HG03064 (cell line): Measurements from ENCODE around the gene IFI27L1.

Experiments used
- ATAC-seq: cut with Tn5 transposase; IDR thresholded peaks from one replicate; pipeline ENCODE4 v1.9.1; 2021; ENCODE audit warnings: low read depth; ENCODE audit not compliant: unreplicated experiment

IFI27L1 gene

GRCh38 chr14:94077111-94077821 is 3.8 kb upstream of the IFI27L1 start:
- no peak for ATAC-seq

DNA sequence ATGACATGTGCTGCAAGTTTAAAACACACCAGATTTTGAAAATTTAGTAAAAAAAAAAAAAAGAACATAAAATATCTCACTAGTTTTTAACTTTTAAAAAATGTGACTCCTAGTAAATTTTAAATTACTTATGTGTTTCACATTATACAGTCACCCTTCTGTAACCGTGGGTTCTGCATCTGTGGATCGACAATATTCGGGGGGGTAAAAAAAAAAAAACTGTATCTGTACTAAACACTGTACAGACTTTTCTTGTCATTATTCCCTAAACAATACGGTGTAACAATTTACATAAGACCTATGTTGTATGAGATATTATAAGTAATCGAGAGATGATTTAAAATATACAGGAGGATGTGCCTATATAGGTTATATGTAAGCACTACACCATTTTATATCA is 3.3 kb upstream of the IFI27L1 start:
- ATAC-seq: no peak

GRCh38 chr14:94079891-94080620 is 1.1 kb upstream of the IFI27L1 start:
- no peak for ATAC-seq

DNA sequence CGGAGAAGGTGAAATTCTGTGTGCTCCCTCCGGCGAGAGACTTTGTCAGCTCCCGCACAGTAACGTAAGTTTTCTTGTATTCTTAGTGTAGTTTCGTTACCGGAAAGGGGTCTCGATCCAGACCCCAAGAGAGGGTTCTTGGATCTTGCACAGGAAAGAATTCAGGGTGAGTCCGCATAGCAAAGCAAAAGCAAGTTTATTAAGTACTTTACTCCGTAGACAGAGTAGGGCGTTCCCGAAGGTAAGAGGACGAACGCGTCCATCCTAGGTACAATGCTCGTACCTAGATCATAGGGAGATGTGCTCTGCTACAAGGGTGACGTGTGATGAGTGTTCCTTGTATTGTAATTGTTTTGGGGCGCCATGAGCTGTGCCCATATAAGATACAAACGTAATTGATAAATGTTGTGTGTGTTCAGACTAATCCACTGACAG is 293 bp downstream of the IFI27L1 start:
- ATAC-seq: peak; percentile 33

DNA sequence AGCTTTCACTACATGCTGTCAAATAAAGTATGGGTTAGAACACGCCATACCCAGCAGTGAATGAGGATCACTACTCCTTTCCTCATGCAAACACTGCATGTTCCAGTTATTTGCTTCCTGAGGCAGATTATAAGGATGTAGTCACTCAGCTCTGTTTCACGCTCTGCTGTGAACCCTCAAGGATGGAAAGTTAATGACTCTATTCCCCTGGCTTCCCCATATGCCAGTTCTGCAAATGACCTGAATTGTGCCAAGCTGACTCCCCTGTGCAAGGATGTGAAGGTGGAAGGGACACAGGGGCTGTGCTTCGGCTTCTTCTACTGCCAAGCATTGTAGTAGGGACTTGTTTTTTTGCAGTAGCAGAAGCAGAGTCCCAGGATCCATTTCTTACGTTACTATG is 6.8 kb downstream of the IFI27L1 start:
- no peak for ATAC-seq

- no peak for ATAC-seq
Observed at GRCh38 chr14:94088516-94088915, 7.4 kb downstream of the IFI27L1 start.

DNA sequence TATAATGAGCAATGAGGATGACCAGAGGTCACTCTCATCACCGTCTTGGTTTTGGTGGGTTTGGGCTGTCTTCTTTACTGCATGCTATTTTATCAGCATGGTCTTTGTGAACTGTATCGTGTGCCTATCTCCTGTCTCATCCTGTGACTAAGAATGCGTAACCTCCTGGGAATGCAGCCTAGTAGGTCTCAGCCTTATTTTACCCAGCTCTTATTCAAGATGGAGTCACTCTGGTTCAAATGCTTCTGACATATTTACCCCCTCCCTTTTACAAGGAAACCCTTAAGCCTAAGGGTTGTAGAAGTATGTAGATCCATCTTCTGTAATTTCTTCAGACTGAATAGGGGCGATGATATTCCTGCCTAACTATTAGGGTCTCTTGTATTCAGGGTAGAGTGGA is 8.4 kb downstream of the IFI27L1 start:
- no peak for ATAC-seq

- no peak for ATAC-seq
Observed at GRCh38 chr14:94093418-94093817, 12.3 kb downstream of the IFI27L1 start.

GRCh38 chr14:94097091-94097490 is 16.0 kb downstream of the IFI27L1 start:
- no peak for ATAC-seq

GRCh38 chr14:94098326-94098992 is 17.3 kb downstream of the IFI27L1 start:
- ATAC-seq: no peak

- ATAC-seq: no peak
Observed at GRCh38 chr14:94099006-94099405, 17.9 kb downstream of the IFI27L1 start.

DNA sequence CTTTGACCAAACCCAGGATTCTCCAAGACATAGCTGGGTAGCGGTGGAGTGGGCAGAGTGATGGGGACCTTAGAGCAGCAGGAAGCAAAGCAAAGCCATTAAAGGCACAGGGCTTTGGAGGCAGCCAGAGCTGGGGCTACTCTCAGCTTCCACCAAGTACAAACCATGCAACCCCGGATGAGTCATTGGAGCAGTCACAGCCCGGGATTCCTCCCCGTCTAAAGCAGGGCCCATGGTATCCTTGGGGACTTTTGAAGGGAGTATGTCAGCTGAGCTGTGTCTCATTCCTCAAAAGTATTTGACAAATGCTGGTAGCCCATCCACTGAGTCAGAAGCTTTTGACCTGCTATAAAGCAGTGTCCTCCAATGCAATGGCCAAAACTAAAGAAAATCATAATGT is 19.7 kb downstream of the IFI27L1 start:
- ATAC-seq: no peak

DNA sequence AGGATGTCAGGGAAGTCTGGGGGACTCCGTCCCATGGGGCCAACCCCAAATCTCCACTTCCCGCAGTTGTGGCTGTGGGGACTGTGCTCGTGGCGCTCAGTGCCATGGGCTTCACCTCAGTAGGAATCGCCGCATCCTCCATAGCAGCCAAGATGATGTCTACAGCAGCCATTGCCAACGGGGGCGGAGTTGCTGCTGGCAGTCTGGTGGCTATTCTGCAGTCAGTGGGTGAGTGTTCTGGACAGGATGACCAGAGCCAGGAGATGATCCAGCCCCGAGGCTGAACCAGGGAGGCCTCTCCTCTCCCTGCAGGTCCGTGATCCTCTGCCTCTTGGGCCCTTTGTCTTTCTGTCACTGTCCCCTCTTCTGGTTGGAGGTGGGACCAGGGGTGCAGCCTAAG is 20.6 kb downstream of the IFI27L1 start:
- no peak for ATAC-seq

GRCh38 chr14:94102768-94103482 is 21.8 kb downstream of the IFI27L1 start:
- ATAC-seq: no peak

GRCh38 chr14:94103554-94104150 is 22.5 kb downstream of the IFI27L1 start:
- ATAC-seq: no peak

- no peak for ATAC-seq
Observed at GRCh38 chr14:94104731-94105130, 23.6 kb downstream of the IFI27L1 start.

- ATAC-seq: no peak
Observed at GRCh38 chr14:94109915-94110250, 28.8 kb downstream of the IFI27L1 start.

- no peak for ATAC-seq
Observed at GRCh38 chr14:94110552-94111181, 29.6 kb downstream of the IFI27L1 start, which contains the start of gene IFI27. Gene IFI27, plus strand, starts transcription at chr14:94110736.

DNA sequence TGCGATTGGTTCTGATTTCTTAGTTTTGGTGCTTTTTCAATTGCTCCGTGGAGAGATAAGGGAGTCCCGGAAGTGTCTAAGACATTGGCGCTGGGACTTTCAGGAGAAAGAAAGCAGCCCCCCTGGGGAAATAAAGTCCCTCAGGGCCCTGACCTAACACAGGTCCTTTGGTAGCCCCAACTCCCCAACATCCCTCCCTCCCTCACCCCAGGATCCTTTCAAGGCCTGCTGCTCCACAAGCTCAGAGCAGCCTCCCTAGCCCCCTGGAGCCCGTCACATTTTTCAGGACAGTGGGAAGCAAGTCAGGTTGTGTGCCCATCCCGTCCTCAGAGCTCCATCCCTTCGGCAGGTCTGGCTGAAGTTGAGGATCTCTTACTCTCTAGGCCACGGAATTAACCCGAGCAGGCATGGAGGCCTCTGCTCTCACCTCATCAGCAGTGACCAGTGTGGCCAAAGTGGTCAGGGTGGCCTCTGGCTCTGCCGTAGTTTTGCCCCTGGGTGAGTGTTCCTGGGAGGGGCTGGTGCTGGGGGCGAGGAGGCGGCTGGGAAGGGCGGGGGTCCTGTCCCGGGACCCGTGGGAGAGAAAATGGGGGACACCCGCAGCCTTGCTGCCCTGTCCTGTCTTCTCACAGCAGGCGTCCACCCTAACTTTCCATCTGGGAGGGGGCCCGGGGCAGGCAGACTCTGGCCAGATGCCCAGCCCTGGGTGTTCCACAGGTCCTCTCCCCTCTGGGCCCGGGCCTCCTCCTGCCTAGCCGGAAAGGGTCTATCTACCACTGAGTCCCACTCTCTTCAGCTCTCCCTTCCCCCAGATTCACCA is 30.4 kb downstream of the IFI27L1 start:
- no peak for ATAC-seq
